ENCODE data around the gene PODN.

The PODN gene, protein sequence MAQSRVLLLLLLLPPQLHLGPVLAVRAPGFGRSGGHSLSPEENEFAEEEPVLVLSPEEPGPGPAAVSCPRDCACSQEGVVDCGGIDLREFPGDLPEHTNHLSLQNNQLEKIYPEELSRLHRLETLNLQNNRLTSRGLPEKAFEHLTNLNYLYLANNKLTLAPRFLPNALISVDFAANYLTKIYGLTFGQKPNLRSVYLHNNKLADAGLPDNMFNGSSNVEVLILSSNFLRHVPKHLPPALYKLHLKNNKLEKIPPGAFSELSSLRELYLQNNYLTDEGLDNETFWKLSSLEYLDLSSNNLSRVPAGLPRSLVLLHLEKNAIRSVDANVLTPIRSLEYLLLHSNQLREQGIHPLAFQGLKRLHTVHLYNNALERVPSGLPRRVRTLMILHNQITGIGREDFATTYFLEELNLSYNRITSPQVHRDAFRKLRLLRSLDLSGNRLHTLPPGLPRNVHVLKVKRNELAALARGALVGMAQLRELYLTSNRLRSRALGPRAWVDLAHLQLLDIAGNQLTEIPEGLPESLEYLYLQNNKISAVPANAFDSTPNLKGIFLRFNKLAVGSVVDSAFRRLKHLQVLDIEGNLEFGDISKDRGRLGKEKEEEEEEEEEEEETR

DNA sequence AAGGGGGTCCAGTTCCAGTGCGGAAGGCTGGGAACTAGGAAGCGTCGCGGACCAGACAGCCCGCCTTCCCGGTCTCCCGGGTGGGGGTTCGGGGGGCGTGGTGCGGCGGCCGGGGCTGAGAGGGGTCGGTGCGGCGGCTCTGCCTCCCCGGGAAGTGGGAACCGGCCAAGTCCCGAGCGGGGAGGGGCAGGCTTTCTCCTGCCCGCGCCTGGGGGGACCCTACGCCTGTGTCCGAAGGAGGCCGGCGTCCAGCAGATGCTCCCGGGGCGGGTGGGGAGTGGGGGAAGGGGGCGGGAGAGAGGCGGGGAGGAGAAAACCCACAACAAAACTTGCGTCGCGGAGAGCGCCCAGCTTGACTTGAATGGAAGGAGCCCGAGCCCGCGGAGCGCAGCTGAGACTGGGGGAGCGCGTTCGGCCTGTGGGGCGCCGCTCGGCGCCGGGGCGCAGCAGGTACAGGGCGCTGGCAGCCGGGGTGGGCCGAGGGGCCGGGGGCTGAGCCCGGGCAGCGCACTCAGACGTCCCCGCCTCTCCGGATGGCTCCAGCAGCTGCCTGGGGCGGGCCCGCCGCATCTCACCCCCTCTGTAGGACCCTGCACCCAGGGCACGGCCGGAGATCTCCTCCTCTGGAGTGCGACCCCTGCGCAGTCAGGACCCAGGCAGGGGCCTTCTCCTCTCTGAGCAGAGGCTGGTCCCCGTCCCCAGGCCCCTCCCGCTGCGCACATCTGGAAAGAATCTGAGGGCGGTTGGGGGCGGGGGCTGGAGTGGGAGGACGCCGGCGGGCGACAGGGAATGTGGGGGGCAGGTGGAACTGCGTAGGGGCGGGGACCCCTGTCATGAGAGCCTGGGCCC is at the start of gene PODN:
PODN (plus strand) TSS at position 355 of the 849 bp plus-strand sequence. CDS start 7,643 bp downstream, outside the sequence.
- Histone ChIP-seq H3K36me3 (ENCODE audit: insufficient read depth, low read length) (no peaks in the 10 kb centered on the region), H3K4me1 (ENCODE audit: insufficient read depth, low read length) (peaks cover 11% of the 10 kb centered on the region), H3K9me3 (ENCODE audit: low read length) (no peaks in the 10 kb centered on the region), H3K27me3 (ENCODE audit: insufficient read depth, low read length) (peaks cover 62% of the 10 kb centered on the region), H3K4me3 (ENCODE audit: low read length) (peak within 1 kb of the TSS; percentile 44), H2AFZ (ENCODE audit: low read depth, low read length) (peak within 1 kb of the TSS; percentile 27)

DNA sequence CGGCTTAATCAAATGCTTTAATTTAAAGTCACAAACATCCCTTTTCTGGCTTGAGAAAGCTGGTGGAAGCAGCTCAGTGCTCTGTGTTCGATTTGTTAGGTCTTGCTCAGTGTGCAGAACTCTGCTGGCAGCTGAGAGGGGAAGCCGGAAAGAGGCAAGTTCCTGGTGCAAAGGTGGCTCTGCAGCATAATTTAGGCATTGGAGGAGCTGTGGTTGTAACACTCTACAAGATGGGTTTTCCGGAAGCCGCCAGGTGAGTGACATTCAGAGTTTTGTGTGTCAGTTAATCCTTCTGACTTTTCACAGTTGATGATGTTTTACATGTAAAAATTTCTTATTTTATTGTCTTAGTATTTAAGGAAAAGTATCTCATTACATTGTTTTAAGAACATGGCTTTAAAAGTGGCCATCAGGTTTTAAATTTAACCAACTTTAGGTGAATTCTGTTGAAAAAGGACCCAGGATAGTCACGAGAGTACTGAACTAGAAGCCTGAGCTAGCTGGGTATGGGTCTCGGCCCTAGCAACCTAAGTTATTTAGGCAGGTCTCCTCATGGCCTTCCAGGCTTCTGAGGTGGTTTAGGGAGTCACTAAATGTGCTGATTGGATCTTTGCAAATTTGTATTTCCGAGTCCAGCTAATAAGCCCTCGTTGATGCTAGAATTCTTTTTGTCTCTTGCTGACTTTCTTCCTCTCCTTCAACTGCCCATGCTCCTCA is 47.1 kb upstream of the PODN start:
- Histone ChIP-seq H3K4me1 (ENCODE audit: insufficient read depth, low read length) (peaks cover 6% of the 10 kb centered on the region), H3K9me3 (ENCODE audit: low read length) (no peaks in the 10 kb centered on the region), H3K4me3 (ENCODE audit: low read length) (peak overlapping the region; percentile 72), H3K27me3 (ENCODE audit: insufficient read depth, low read length) (no peaks in the 10 kb centered on the region), H3K36me3 (ENCODE audit: insufficient read depth, low read length) (peaks cover 4% of the 10 kb centered on the region), H2AFZ (ENCODE audit: low read depth, low read length) (peak overlapping the region; percentile 90)

DNA sequence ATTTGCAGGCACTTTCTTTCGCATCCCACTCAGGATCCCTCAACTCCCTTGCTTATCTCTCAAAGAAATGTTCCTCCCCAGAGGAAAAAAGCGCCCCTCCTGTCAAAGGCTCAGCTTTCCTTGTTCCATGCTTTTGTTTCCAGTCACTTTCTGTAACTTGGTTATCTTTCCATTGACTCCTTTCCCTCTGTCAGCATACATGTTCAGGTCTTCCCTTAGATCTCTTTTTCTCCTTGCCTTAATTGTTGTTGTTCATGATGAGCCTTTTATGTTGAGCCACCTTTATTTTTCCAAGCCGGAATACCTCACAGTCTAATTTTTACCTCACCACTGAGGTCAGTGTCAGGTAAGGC is 46.5 kb upstream of the PODN start:
- Histone ChIP-seq H3K4me1 (ENCODE audit: insufficient read depth, low read length) (peaks cover 6% of the 10 kb centered on the region), H3K27me3 (ENCODE audit: insufficient read depth, low read length) (no peaks in the 10 kb centered on the region), H3K36me3 (ENCODE audit: insufficient read depth, low read length) (peaks cover 4% of the 10 kb centered on the region), H3K4me3 (ENCODE audit: low read length) (peak overlapping the region; percentile 72), H3K9me3 (ENCODE audit: low read length) (no peaks in the 10 kb centered on the region), H2AFZ (ENCODE audit: low read depth, low read length) (peak overlapping the region; percentile 38)

DNA sequence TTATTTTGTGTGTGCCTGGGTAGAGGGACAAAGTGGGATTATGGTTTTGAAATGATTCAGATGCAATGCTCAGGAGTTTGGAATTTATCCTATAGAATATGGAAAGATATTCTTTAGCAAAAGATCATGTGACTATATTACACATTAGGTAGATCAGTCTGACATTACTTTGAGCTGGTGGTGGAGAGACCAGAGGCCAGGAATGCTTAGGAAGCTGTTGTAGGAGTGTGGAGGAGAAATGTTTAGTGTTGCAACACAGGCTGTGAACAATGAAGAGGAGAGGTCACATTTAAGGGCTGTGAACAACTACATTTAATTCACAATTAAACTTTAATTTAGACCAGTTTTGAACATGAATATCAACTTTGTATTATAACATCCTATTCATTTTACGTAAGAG is 45.3 kb upstream of the PODN start:
- no peak overlapping the region for H3K4me3 ChIP-seq (ENCODE audit: low read length)
- no peaks in the 10 kb centered on the region for H3K27me3 ChIP-seq (ENCODE audit: insufficient read depth, low read length)
- H3K9me3 ChIP-seq (ENCODE audit: low read length), result no peaks in the 10 kb centered on the region
- H3K36me3 ChIP-seq (ENCODE audit: insufficient read depth, low read length), result peaks cover 4% of the 10 kb centered on the region
- peaks cover 6% of the 10 kb centered on the region for H3K4me1 ChIP-seq (ENCODE audit: insufficient read depth, low read length)
- no peak overlapping the region for H2AFZ ChIP-seq (ENCODE audit: low read depth, low read length)

DNA sequence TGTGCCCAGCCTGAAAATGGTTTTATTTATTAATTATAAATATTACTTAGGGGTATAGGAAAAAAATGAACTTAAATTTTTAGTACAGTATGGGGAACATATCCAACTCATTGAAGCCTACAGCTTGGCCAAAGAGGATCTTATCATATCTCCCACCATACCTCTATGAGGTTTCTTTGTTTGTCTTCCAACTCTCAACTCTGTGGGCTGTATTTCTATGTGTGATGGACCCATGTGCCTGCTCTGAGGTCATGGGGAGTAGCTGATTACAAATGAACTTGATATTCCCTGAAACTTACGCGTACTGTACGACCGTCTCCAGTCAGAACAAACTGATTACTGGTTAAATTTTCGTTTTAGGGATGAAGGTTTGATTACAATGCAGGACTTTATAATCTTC is 41.4 kb upstream of the PODN start:
- Histone ChIP-seq H3K9me3 (ENCODE audit: low read length) (no peaks in the 10 kb centered on the region), H3K4me3 (ENCODE audit: low read length) (no peak overlapping the region), H2AFZ (ENCODE audit: low read depth, low read length) (no peak overlapping the region), H3K4me1 (ENCODE audit: insufficient read depth, low read length) (peaks cover 12% of the 10 kb centered on the region), H3K27me3 (ENCODE audit: insufficient read depth, low read length) (no peaks in the 10 kb centered on the region), H3K36me3 (ENCODE audit: insufficient read depth, low read length) (peaks cover 4% of the 10 kb centered on the region)

DNA sequence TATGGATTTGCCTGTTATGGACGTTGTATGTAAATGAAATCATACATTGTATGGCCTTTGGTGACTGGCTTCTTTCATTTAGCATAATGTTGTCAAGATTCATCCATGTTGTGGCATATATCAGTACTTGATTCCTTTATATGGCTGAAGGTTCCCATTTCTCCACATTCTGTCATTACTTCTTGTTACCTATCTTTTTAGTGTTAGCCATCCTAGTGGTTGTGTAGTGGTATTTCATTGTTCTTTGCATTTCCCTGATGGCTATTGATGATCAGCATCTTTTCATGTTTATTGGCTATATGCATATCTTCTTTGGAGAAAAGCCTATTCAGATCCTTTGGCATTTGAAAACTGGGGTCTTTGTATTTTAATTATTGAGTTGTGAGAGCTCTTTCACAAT is 39.8 kb upstream of the PODN start:
- peaks cover 4% of the 10 kb centered on the region for H3K36me3 ChIP-seq (ENCODE audit: insufficient read depth, low read length)
- H2AFZ ChIP-seq (ENCODE audit: low read depth, low read length), result no peak overlapping the region
- no peaks in the 10 kb centered on the region for H3K27me3 ChIP-seq (ENCODE audit: insufficient read depth, low read length)
- no peak overlapping the region for H3K4me3 ChIP-seq (ENCODE audit: low read length)
- no peaks in the 10 kb centered on the region for H3K9me3 ChIP-seq (ENCODE audit: low read length)
- peaks cover 11% of the 10 kb centered on the region for H3K4me1 ChIP-seq (ENCODE audit: insufficient read depth, low read length)

- Histone ChIP-seq H3K9me3 (ENCODE audit: low read length) (no peaks in the 10 kb centered on the region), H3K4me3 (ENCODE audit: low read length) (no peak overlapping the region), H3K4me1 (ENCODE audit: insufficient read depth, low read length) (peaks cover 11% of the 10 kb centered on the region), H3K27me3 (ENCODE audit: insufficient read depth, low read length) (no peaks in the 10 kb centered on the region), H2AFZ (ENCODE audit: low read depth, low read length) (no peak overlapping the region), H3K36me3 (ENCODE audit: insufficient read depth, low read length) (no peaks in the 10 kb centered on the region)
These were observed 38.5 kb upstream of the PODN start for GRCh38 chr1:53023546-53023945.

GRCh38 chr1:53024117-53024516 is 37.9 kb upstream of the PODN start:
- H2AFZ ChIP-seq (ENCODE audit: low read depth, low read length), result no peak overlapping the region
- no peaks in the 10 kb centered on the region for H3K27me3 ChIP-seq (ENCODE audit: insufficient read depth, low read length)
- H3K9me3 ChIP-seq (ENCODE audit: low read length), result no peaks in the 10 kb centered on the region
- no peak overlapping the region for H3K4me3 ChIP-seq (ENCODE audit: low read length)
- no peaks in the 10 kb centered on the region for H3K36me3 ChIP-seq (ENCODE audit: insufficient read depth, low read length)
- H3K4me1 ChIP-seq (ENCODE audit: insufficient read depth, low read length), result peaks cover 11% of the 10 kb centered on the region

- no peak overlapping the region for H3K4me3 ChIP-seq (ENCODE audit: low read length)
- no peak overlapping the region for H2AFZ ChIP-seq (ENCODE audit: low read depth, low read length)
- peaks cover 11% of the 10 kb centered on the region for H3K4me1 ChIP-seq (ENCODE audit: insufficient read depth, low read length)
- peaks cover 5% of the 10 kb centered on the region for H3K36me3 ChIP-seq (ENCODE audit: insufficient read depth, low read length)
- no peaks in the 10 kb centered on the region for H3K9me3 ChIP-seq (ENCODE audit: low read length)
- no peaks in the 10 kb centered on the region for H3K27me3 ChIP-seq (ENCODE audit: insufficient read depth, low read length)
These were observed 36.8 kb upstream of the PODN start for GRCh38 chr1:53025034-53025768.

DNA sequence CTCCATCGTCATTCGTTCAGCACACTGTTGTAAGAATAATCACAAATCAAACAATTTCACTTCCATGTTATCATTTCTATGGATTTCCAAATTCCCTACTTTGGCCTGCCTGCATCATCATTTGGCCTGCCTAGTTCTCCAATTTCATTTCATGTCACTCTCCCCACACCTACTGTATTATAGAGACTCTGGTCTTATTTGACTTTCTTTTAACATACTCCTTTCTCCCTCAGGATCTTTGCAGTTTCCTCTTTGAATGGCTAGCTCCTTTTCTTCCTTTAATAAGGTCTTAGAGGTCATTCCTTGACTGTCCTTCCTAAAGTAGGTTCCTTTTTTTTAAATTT is 36.3 kb upstream of the PODN start:
- Histone ChIP-seq H3K4me1 (ENCODE audit: insufficient read depth, low read length) (peaks cover 11% of the 10 kb centered on the region), H3K4me3 (ENCODE audit: low read length) (no peak overlapping the region), H3K36me3 (ENCODE audit: insufficient read depth, low read length) (peaks cover 5% of the 10 kb centered on the region), H3K9me3 (ENCODE audit: low read length) (no peaks in the 10 kb centered on the region), H2AFZ (ENCODE audit: low read depth, low read length) (no peak overlapping the region), H3K27me3 (ENCODE audit: insufficient read depth, low read length) (no peaks in the 10 kb centered on the region)

DNA sequence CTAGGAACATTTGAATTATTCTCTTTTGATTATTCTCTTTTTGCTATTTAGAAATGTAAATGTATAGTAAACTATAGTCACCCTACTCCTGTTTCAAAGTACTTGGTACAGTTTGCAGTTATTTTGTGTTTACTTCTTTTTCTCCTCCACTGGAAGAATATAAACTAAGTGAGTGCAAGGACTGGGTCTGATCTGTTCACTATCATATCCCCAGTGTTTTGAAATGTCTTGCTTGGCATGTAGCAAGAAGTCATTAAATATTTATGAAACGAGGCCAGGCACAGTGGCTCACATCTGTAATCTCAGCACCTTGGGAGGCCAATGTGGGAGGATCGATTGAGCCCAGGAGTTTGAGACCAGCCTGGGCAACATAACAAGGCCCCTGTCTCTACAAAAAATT is 35.8 kb upstream of the PODN start:
- no peaks in the 10 kb centered on the region for H3K27me3 ChIP-seq (ENCODE audit: insufficient read depth, low read length)
- peaks cover 5% of the 10 kb centered on the region for H3K36me3 ChIP-seq (ENCODE audit: insufficient read depth, low read length)
- H2AFZ ChIP-seq (ENCODE audit: low read depth, low read length), result no peak overlapping the region
- peaks cover 11% of the 10 kb centered on the region for H3K4me1 ChIP-seq (ENCODE audit: insufficient read depth, low read length)
- no peaks in the 10 kb centered on the region for H3K9me3 ChIP-seq (ENCODE audit: low read length)
- no peak overlapping the region for H3K4me3 ChIP-seq (ENCODE audit: low read length)

DNA sequence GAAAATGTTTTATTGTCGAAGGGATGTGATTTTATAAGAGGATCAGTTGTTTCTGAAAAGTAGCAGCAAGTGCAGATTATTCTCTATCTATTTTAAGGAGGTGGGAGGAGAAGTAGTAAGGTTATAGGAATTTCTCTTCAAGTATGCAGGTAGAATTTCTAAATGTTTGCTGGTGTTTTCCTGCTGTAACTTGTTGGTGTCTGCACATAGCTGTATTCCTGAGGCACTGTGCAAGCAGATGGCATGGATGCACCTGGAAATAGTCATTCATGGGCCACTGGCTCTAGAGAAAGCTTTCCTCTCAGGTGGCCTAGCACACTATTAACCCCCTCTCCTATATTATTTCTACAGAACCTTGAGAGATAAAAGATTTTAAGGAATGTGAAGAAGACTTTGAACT is 30.3 kb upstream of the PODN start:
- H3K4me1 ChIP-seq (ENCODE audit: insufficient read depth, low read length), result no peaks in the 10 kb centered on the region
- peaks cover 11% of the 10 kb centered on the region for H3K36me3 ChIP-seq (ENCODE audit: insufficient read depth, low read length)
- H3K4me3 ChIP-seq (ENCODE audit: low read length), result no peak overlapping the region
- no peaks in the 10 kb centered on the region for H3K9me3 ChIP-seq (ENCODE audit: low read length)
- no peak overlapping the region for H2AFZ ChIP-seq (ENCODE audit: low read depth, low read length)
- no peaks in the 10 kb centered on the region for H3K27me3 ChIP-seq (ENCODE audit: insufficient read depth, low read length)
